Measurements from ENCODE around the gene TCP11L2.

Gene TCP11L2

DNA sequence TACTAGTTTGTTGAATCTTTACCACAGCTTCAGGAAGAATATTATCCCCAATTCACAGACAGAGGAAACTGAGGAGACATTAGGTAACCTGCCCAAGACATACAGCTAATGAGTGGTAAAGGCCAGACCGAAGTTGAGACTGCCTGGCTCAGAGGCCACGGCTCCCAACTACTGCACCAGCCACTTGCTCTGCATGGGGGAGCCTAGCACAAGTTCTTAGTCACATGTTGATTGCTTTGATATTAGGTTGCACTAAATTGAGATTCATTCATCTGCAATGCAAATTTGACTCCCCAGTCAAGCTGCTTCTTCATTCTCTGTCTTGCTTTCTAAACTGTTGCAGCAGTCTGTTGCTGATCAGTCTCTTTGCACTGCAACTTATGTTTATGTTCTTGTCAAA, 29.1 kb downstream of the TCP11L2 start:
- no peak for TF ChIP-seq SPI1 (IDR thresholded peaks at IDR 0.05; ENCODE audit: borderline replicate concordance, low read depth)
- TF ChIP-seq, protein P1, sequence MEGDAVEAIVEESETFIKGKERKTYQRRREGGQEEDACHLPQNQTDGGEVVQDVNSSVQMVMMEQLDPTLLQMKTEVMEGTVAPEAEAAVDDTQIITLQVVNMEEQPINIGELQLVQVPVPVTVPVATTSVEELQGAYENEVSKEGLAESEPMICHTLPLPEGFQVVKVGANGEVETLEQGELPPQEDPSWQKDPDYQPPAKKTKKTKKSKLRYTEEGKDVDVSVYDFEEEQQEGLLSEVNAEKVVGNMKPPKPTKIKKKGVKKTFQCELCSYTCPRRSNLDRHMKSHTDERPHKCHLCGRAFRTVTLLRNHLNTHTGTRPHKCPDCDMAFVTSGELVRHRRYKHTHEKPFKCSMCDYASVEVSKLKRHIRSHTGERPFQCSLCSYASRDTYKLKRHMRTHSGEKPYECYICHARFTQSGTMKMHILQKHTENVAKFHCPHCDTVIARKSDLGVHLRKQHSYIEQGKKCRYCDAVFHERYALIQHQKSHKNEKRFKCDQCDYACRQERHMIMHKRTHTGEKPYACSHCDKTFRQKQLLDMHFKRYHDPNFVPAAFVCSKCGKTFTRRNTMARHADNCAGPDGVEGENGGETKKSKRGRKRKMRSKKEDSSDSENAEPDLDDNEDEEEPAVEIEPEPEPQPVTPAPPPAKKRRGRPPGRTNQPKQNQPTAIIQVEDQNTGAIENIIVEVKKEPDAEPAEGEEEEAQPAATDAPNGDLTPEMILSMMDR (IDR thresholded peaks at IDR 0.05; ENCODE audit: insufficient read depth, low read length) = no peak
- TF ChIP-seq, protein P2, sequence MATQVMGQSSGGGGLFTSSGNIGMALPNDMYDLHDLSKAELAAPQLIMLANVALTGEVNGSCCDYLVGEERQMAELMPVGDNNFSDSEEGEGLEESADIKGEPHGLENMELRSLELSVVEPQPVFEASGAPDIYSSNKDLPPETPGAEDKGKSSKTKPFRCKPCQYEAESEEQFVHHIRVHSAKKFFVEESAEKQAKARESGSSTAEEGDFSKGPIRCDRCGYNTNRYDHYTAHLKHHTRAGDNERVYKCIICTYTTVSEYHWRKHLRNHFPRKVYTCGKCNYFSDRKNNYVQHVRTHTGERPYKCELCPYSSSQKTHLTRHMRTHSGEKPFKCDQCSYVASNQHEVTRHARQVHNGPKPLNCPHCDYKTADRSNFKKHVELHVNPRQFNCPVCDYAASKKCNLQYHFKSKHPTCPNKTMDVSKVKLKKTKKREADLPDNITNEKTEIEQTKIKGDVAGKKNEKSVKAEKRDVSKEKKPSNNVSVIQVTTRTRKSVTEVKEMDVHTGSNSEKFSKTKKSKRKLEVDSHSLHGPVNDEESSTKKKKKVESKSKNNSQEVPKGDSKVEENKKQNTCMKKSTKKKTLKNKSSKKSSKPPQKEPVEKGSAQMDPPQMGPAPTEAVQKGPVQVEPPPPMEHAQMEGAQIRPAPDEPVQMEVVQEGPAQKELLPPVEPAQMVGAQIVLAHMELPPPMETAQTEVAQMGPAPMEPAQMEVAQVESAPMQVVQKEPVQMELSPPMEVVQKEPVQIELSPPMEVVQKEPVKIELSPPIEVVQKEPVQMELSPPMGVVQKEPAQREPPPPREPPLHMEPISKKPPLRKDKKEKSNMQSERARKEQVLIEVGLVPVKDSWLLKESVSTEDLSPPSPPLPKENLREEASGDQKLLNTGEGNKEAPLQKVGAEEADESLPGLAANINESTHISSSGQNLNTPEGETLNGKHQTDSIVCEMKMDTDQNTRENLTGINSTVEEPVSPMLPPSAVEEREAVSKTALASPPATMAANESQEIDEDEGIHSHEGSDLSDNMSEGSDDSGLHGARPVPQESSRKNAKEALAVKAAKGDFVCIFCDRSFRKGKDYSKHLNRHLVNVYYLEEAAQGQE (IDR thresholded peaks at IDR 0.05; ENCODE audit: insufficient replicate concordance, low read depth) = no peak
- TF ChIP-seq POLR2AphosphoS5 (IDR thresholded peaks at IDR 0.05; ENCODE audit: low read depth) = no peak
- no peak for TF ChIP-seq GABPA (IDR thresholded peaks at IDR 0.05; ENCODE audit: low read depth)
- H3K27ac ChIP-seq (replicated peaks) = no peak overlapping the region
- DNase-seq (ENCODE audit: low read depth in 1 of 2, low spot score in 1 of 2) = no peak

DNA sequence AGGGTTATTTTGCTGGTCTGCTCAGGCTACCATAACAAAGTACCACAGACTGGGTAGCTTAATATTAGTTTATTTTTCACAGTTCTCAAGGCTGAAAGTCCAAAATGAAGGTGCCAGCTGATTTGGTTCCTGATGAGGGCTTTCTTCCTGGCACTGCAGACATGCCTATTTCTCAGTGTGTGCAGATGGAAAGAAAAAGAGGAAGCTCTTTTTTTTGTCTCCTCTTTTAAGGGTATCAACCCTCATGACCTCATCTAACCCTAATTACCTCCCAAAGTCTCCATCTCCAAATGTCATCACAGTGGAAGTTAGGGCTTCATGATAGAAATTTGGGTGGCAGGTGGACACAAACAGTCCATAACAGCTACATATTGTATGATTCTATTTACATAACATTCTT, 30.0 kb downstream of the TCP11L2 start:
- Histone ChIP-seq H3K27me3 (ENCODE audit: insufficient read depth, poor library complexity, severe bottlenecking) (peaks cover 2% of the 10 kb centered on the region), H3K27ac (replicated peaks) (no peak overlapping the region), H3K4me3 (replicated peaks; ENCODE audit: insufficient read depth, low read length) (no peak overlapping the region)
- TF ChIP-seq GABPA (IDR thresholded peaks at IDR 0.05; ENCODE audit: low read depth) (no peak), POLR2AphosphoS5 (IDR thresholded peaks at IDR 0.05; ENCODE audit: low read depth) (no peak), SPI1 (IDR thresholded peaks at IDR 0.05; ENCODE audit: borderline replicate concordance, low read depth) (no peak; the same call in 1 of the 2 replicates)
- TF ChIP-seq, protein P1 (IDR thresholded peaks at IDR 0.05; ENCODE audit: insufficient read depth, low read length) = no peak
- TF ChIP-seq, protein P2 (IDR thresholded peaks at IDR 0.05; ENCODE audit: insufficient replicate concordance, low read depth) = no peak
- DNase-seq (ENCODE audit: low read depth in 1 of 2, low spot score in 1 of 2) = no peak

More for the DNA sequence above, 29.1 kb downstream of the TCP11L2 start:
- peaks cover 2% of the 10 kb centered on the region for H3K27me3 ChIP-seq (ENCODE audit: insufficient read depth, poor library complexity, severe bottlenecking)
- no peak overlapping the region for H3K4me3 ChIP-seq (replicated peaks; ENCODE audit: insufficient read depth, low read length)

DNA sequence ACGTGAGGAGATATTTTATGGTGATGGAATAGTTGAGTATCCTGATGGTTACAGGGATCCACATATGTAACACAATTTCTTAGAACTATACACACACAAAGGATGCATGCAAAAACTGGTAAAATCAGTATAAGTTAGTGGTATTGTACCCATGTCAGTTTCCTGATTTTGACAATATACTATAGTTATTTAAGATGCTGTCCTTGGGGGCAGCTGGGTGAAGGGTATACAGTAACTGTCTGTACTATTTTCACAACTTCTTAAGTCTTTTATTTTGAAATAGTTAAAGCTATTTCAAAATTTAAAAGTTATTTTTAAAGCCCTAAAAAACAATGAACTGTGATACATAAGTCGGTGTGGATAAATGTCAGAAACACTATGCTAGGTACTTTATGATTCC, 30.5 kb downstream of the TCP11L2 start:
- Histone ChIP-seq H3K27me3 (ENCODE audit: insufficient read depth, poor library complexity, severe bottlenecking) (no peaks in the 10 kb centered on the region), H3K4me3 (replicated peaks; ENCODE audit: insufficient read depth, low read length) (no peak overlapping the region), H3K27ac (replicated peaks) (no peak overlapping the region)
- no peak for DNase-seq (ENCODE audit: low read depth in 1 of 2, low spot score in 1 of 2)
- no peak for TF ChIP-seq POLR2AphosphoS5 (IDR thresholded peaks at IDR 0.05; ENCODE audit: low read depth)
- TF ChIP-seq GABPA (IDR thresholded peaks at IDR 0.05; ENCODE audit: low read depth) = no peak
- no peak for TF ChIP-seq SPI1 (IDR thresholded peaks at IDR 0.05; ENCODE audit: borderline replicate concordance, low read depth)
- TF ChIP-seq, protein P1 (IDR thresholded peaks at IDR 0.05; ENCODE audit: insufficient read depth, low read length) = no peak
- TF ChIP-seq, protein P2 (IDR thresholded peaks at IDR 0.05; ENCODE audit: insufficient replicate concordance, low read depth) = no peak

All from HL-60 (cell line).